Globus pallidus (tissue), 1 donor: ENCODE data around the gene H6PD.

Source experiments
- DNase-seq: peaks from one replicate; pipeline ENCODE4 v3.0.0-alpha.2; 2015; ENCODE audit warnings: low spot score

Gene H6PD

GRCh38 chr1:9279172-9279840, 44.7 kb downstream of the H6PD start:
- no peak for DNase-seq

GRCh38 chr1:9280015-9280860, 45.7 kb downstream of the H6PD start:
- DNase-seq = no peak

GRCh38 chr1:9281071-9281827, 46.7 kb downstream of the H6PD start:
- DNase-seq = no peak

- DNase-seq = no peak
Observed at GRCh38 chr1:9281908-9282695, 47.5 kb downstream of the H6PD start.

GRCh38 chr1:9282696-9282955, 48.1 kb downstream of the H6PD start:
- DNase-seq = no peak

GRCh38 chr1:9284061-9284460, 49.5 kb downstream of the H6PD start:
- no peak for DNase-seq

- DNase-seq = no peak
Observed at GRCh38 chr1:9286556-9286955, 52.0 kb downstream of the H6PD start.

- DNase-seq = no peak
Observed at GRCh38 chr1:9289090-9289534, 54.5 kb downstream of the H6PD start.

- no peak for DNase-seq
Observed at GRCh38 chr1:9289711-9290485, 55.3 kb downstream of the H6PD start.

GRCh38 chr1:9291914-9292360, 57.4 kb downstream of the H6PD start:
- peak; percentile 50 for DNase-seq

GRCh38 chr1:9292361-9293240, 58.0 kb downstream of the H6PD start, which contains the start of gene SPSB1:
Gene SPSB1, plus strand, starts transcription at chr1:9292894. Its CDS starts 62,998 bp downstream, at chr1:9355892.
- peak; percentile 84 for DNase-seq

GRCh38 chr1:9293241-9293532, 58.6 kb downstream of the H6PD start:
- no peak for DNase-seq

GRCh38 chr1:9293533-9294404, 59.2 kb downstream of the H6PD start:
- no peak for DNase-seq

- DNase-seq = no peak
Observed at GRCh38 chr1:9294405-9294773, 59.8 kb downstream of the H6PD start.

- DNase-seq = peak; percentile 57
Observed at GRCh38 chr1:9294910-9295636, 60.5 kb downstream of the H6PD start.

- DNase-seq = no peak
Observed at GRCh38 chr1:9295884-9296283, 61.3 kb downstream of the H6PD start.

GRCh38 chr1:9296850-9297249, 62.3 kb downstream of the H6PD start:
- no peak for DNase-seq

- DNase-seq = no peak
Observed at GRCh38 chr1:9297831-9298230, 63.3 kb downstream of the H6PD start.

- no peak for DNase-seq
Observed at GRCh38 chr1:9298282-9298681, 63.7 kb downstream of the H6PD start.
